Ectodermal cell (in vitro differentiated cells): Measurements from ENCODE around the gene CC2D2B.

Source experiments
- H3K27ac ChIP-seq: 2 replicates; pipeline ENCODE4 v1.7.0; 2013; ENCODE audit warnings: mild to moderate bottlenecking, low read depth, low read length; ENCODE audit not compliant: insufficient read depth, poor library complexity, severe bottlenecking
- H3K27me3 ChIP-seq: 2 replicates; pipeline ENCODE4 v1.7.0; 2013; ENCODE audit warnings: mild to moderate bottlenecking, low read length; ENCODE audit not compliant: insufficient read depth, control insufficient read depth, poor library complexity, severe bottlenecking
- H3K36me3 ChIP-seq: one replicate; pipeline ENCODE4 v1.7.0; 2013; ENCODE audit warnings: low read length; ENCODE audit not compliant: control insufficient read depth, insufficient read depth
- H3K4me1 ChIP-seq: one replicate; pipeline ENCODE4 v1.7.0; 2013; ENCODE audit warnings: low read length; ENCODE audit not compliant: control insufficient read depth, insufficient read depth
- H3K4me3 ChIP-seq: 2 replicates; pipeline ENCODE4 v1.7.0; 2013; ENCODE audit warnings: low read depth, low read length, control low read depth; ENCODE audit not compliant: insufficient read depth
- H3K9me3 ChIP-seq: 2 replicates; pipeline ENCODE4 v1.7.0; 2013; ENCODE audit warnings: mild to moderate bottlenecking, low read length, moderate library complexity; ENCODE audit not compliant: control insufficient read depth
- WGBS, 2 experiments: methylation state at CpG; one replicate each; pipeline ENCODE4 v1.1.7; 2013; ENCODE audit warnings: missing lambda C conversion rate in 2 of 2; 5-methylcytosine and 5-hydroxymethylcytosine counted together

Gene CC2D2B

DNA sequence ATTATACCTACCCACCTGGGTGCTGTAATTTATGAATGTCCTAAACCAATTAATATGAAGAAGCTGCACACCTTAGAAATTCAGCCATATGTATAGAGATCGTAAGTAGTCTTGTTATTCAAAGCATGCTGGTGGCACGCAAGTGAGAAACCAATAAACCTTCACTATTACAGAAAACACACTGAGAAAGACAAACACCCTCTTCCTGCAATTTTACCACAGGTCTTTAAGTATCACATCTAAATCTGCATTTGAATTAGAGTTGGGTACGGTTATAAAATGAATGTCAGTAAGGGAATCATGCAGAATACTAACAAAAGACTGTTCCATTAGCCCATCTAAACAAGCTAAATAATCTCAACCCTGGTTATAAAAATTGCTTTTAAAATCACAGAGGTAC, 169.4 kb downstream of the CC2D2B start:
- Histone ChIP-seq H3K9me3 (no peaks in the 10 kb centered on the region), H3K27ac (no peak overlapping the region), H3K4me3 (no peak overlapping the region), H3K36me3 (no peaks in the 10 kb centered on the region), H3K27me3 (no peaks in the 10 kb centered on the region), H3K4me1 (no peaks in the 10 kb centered on the region)
- 100% methylated on average over 1 of the region's 3 CpGs; no CpG with 5 or more reads in 1 of the 2 experiments for WGBS, 2 experiments

DNA sequence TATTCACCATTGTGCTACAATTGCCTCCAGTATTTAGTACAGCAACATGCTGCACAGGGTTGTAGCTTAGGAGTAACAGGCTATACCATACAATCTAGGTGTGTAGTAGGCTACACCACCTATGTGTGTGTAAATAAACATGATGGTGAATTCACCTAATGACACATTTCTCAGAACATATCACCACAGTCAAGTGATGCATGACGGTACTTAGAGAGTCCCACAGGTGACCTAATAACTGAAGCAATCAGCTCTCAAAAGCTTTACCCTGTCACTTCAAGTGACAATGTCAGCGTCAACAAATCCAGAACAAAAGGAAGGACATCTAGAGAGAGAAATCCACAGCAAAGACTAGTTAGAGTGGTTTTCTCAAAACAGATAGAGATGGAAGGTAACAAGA, 174.4 kb downstream of the CC2D2B start:
- no peaks in the 10 kb centered on the region for H3K4me1 ChIP-seq
- 93 to 95% methylated on average over 2 of the region's 2 CpGs for WGBS, 2 experiments
- H3K36me3 ChIP-seq = no peaks in the 10 kb centered on the region
- H3K27ac ChIP-seq = no peak overlapping the region
- H3K27me3 ChIP-seq = no peaks in the 10 kb centered on the region
- H3K4me3 ChIP-seq = no peak overlapping the region
- no peaks in the 10 kb centered on the region for H3K9me3 ChIP-seq
